Type B pancreatic cell (in vitro differentiated cells): Measurements from ENCODE around the gene RERE. TPM values are rescaled to one million over a fixed set of nuclear protein-coding genes. Genes with fewer than 3 reads are reported as not detected.

ENCODE experiments used
- DNase-seq: peaks from one replicate; pipeline ENCODE4 v3.0.0; 2021; ENCODE audit warnings: mixed read lengths; ENCODE audit not compliant: unreplicated experiment; ENCODE audit errors: extremely low spot score
- H3K27ac Mint-ChIP-seq: 2 replicates; pipeline ENCODE4 v1.8.0; 2021; ENCODE audit warnings: mild to moderate bottlenecking, mixed read lengths
- H3K27me3 Mint-ChIP-seq: 2 replicates; pipeline ENCODE4 v1.8.0; 2021; ENCODE audit warnings: mixed read lengths
- H3K36me3 Mint-ChIP-seq: 2 replicates; pipeline ENCODE4 v1.8.0; 2021; ENCODE audit warnings: mixed read lengths
- H3K4me1 Mint-ChIP-seq: one replicate; pipeline ENCODE4 v1.8.0; 2021; ENCODE audit warnings: mixed read lengths; ENCODE audit not compliant: unreplicated experiment
- H3K4me3 Mint-ChIP-seq: 2 replicates; pipeline ENCODE4 v1.8.0; 2021; ENCODE audit warnings: mild to moderate bottlenecking, mixed read lengths
- H3K9me3 Mint-ChIP-seq: 2 replicates; pipeline ENCODE4 v1.8.0; 2021; ENCODE audit warnings: mixed read lengths
- CTCF ChIP-seq: fragments of 200-600 bp; sonication (generic); conservative IDR thresholded peaks from 2 replicates; pipeline ENCODE4 v1.5.0; 2021; ENCODE audit warnings: antibody characterized with exemption, mild to moderate bottlenecking
- total RNA-seq: library from RNA; stranded (reverse); gene quantifications from 2 replicates; pipeline ENCODE4 v1.2.1, GENCODE V29; 2021; ENCODE audit warnings: low replicate concordance

Gene RERE
- total RNA-seq, 1 donor from 2014 or later, result 141 TPM

DNA sequence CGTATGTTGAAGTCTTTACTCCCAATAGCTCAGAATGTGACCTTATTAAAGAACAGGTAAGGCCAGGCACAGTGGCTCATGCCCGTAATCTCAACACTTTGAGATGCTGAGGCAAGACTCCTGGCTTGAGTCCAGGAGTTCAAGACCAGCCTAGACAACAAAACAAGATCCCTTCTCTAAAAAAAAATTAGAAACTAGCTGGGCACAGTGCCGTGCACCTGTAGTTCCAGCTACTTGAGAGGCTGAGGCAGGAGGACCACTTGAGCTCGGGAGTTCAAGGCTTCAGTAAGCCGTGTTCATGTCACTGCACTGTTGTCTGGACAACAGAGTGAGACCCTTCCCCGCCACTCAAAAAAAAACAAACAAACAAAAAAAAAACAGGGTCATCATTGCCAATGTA, 171.3 kb downstream of the RERE start:
- Mint-ChIP-seq H3K4me1 (peaks cover 35% of the 10 kb centered on the region), H3K27ac (no peak overlapping the region), H3K4me3 (no peak overlapping the region)

DNA sequence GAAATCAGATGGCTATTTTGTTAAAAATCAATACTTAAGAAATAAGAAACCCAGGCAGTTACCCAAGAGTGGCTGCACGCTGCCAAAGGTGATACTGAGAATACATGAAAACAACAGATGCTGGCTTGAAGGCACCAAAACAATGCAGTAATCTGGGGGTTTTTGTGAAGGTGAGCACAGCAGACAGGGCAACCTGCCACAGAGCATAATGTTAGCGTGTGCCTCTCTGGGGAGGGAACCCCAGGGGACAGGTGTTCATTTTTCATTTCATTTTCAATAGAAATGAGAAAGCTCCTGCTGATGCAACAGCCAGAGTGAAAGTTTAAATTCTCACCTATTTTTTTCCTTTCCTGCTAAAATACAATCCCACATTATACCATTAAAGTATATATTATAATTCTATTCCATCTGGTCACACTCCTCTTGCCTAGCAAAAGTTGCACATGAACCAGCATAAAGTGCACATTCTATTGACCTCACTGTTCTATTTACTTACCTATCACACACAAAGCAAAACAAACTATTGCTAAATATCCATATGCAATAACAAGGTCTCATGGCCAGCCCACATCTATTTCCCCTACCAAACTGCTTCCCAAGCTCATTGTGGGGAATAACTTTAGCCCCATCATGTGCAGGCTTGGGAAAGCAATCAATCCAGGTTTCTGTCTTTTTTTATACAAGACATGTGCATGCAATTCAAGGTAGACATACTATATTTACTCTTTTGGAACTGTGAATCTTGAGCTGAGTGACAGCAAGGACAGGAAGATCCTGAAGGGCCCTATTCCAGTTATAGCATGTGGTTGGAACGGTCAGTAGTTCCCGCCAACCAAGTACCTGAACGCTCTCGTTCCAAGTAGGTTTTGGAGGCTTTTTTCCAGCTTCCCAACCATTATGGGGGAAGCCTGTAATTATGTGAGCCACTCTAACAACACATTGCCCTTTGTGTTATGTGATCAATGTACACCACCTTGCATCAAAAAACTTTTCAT, 173.6 kb downstream of the RERE start:
- peaks cover 32% of the 10 kb centered on the region for H3K4me1 Mint-ChIP-seq
- peak overlapping the region; percentile 39 for H3K27ac Mint-ChIP-seq
- H3K4me3 Mint-ChIP-seq, result no peak overlapping the region
- no peaks in the 10 kb centered on the region for H3K9me3 Mint-ChIP-seq
- DNase-seq, result no peak
- H3K27me3 Mint-ChIP-seq, result no peaks in the 10 kb centered on the region
- TF ChIP-seq CTCF, result no peak
- H3K36me3 Mint-ChIP-seq, result peaks cover 9% of the 10 kb centered on the region

More for the DNA sequence above, 171.3 kb downstream of the RERE start:
- DNase-seq, result no peak
- TF ChIP-seq CTCF, result no peak
- Mint-ChIP-seq H3K36me3 (peaks cover 12% of the 10 kb centered on the region), H3K27me3 (no peaks in the 10 kb centered on the region), H3K9me3 (no peaks in the 10 kb centered on the region)

DNA sequence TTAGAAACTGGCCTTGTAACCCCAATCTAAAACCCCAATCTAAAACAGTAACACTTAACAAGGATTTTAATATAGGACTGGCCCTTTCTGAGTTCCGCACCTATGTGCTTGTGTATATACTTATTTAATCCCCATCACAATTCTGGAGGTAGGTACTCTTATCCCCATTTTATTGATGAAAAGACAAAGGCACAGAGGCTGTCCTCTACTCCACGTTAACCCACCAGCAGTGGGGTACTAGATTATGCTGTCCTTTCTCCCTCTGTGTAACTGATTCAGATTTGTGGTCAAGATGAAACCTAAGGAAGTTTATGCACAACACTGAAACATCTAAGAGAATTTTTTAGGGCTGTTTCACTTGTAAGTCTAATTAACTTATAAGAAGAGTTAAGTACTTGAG, 175.3 kb downstream of the RERE start:
- DNase-seq, result no peak
- Mint-ChIP-seq H3K4me1 (peaks cover 16% of the 10 kb centered on the region), H3K9me3 (no peaks in the 10 kb centered on the region), H3K27ac (no peak overlapping the region), H3K4me3 (no peak overlapping the region), H3K27me3 (no peaks in the 10 kb centered on the region), H3K36me3 (peaks cover 13% of the 10 kb centered on the region)
- no peak for TF ChIP-seq CTCF

GRCh38 chr1:8641377-8641997, 176.0 kb downstream of the RERE start:
- no peaks in the 10 kb centered on the region for H3K9me3 Mint-ChIP-seq
- H3K4me1 Mint-ChIP-seq, result peaks cover 14% of the 10 kb centered on the region
- no peak overlapping the region for H3K27ac Mint-ChIP-seq
- no peak overlapping the region for H3K4me3 Mint-ChIP-seq
- DNase-seq, result no peak
- H3K36me3 Mint-ChIP-seq, result peaks cover 13% of the 10 kb centered on the region
- no peaks in the 10 kb centered on the region for H3K27me3 Mint-ChIP-seq
- TF ChIP-seq CTCF, result no peak

- Mint-ChIP-seq H3K4me3 (no peak overlapping the region), H3K27me3 (no peaks in the 10 kb centered on the region), H3K9me3 (no peaks in the 10 kb centered on the region), H3K27ac (no peak overlapping the region), H3K36me3 (peaks cover 13% of the 10 kb centered on the region), H3K4me1 (peaks cover 14% of the 10 kb centered on the region)
- no peak for DNase-seq
- no peak for TF ChIP-seq CTCF
Observed at GRCh38 chr1:8640950-8641349, 176.5 kb downstream of the RERE start.
